ENCODE results near the gene KRTAP5-6.
A peak's percentile ranks its signal among the peaks of the same experiment; 100 is the strongest.

Gene KRTAP5-6

DNA sequence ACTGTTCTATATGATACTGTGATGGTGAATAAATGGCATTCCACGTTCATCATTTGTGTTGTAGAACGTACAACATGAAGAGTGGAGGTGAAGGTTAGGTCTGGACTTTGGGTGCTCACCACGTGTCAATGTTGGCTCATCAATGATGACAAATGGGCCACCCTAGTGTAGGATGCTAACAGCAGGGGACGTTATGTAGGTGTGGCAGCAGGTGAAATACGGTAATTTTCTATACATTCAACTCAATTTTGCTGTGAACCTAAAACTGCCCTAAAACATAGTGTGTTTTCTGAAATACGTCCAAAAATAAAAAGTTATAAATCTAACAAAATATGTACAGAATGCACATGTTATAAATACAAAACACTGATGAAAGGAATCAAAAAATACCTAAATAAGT is 6.2 kb downstream of the KRTAP5-6 start:
- no peak for DNase-seq

DNA sequence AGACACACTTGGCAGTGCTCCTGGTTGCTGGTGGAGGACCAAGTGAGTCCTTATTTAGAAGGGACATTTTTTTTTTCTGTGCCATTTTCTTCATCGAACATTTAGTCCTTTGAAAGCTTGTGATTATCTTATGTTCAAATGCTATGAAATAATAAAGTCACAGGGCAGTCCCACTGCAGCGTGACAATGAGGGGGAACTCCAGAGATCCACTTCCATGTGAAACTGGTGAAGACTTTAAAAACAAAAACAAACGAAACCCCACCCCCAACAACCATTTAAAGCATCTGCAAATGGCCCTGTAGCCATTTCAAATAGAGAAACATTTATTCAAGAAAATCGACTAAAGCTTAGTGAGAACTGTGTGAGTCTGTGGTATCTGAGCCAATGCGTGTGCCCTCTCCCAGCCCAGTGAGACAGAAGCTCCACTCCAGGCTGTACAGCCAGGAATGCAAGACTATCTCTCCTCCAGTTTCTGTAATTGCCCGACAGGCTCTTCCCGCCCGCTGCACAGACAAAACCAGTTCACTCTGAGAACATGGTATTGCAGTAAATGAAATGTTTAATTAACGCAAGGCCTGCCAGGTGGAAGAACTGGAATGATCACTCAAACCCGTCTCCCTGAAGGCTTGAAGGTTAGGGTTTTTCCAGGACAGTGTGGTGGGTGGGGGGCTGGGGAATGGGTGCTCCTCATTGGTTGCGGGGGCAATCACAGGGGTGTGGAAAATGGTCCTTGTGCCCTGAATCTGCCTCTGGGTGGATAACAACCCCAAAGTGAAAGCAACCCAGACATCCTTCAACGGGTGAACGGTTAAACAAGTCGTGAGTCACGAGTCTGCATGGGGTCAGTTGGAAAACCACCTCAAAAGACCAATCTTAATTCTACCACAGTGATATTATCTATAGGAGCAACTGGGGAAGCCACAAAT is 8.4 kb downstream of the KRTAP5-6 start:
- peak; percentile 43 for DNase-seq

GRCh38 chr11:1706634-1707400 is 9.8 kb downstream of the KRTAP5-6 start:
- no peak for DNase-seq

DNA sequence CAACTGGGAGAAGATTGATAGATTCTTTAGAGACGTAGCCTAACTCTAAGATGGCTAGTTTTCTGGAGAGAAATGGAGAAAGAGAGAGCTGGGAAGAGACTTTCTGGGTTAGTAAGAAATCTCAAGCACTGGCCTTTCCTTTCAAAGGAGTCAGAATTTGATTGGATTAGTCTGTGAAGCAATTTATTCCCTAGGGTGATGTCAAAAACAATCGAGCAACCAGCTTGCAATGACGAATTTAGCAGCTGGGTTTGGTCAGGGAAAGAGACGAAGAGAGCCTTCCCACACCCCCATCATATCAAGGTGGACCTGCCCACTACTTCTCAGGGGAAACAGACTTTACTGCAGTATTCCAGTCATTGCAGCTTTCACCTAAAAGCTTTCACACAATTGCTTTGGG is 10.8 kb downstream of the KRTAP5-6 start:
- no peak for DNase-seq

DNA sequence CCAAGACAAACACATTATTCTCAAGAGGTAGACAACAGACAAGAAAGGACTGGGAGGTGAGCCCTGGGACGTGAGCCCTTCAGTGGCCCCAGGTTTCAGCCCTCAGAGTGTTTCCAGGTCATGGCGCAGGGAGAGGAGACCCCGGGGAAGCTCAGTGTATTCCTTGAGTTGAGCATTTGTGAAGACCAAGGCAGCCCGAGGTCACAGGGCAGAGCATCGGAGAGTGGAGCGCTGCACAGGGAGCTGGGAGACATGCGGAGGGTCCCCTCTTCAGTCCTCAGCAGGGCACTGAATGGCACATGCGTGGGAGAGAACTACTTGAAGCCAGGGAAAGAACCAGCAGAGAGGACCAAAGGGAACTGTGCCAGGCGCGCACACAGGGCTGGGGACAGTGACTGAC is 11.7 kb downstream of the KRTAP5-6 start:
- DNase-seq: no peak

DNA sequence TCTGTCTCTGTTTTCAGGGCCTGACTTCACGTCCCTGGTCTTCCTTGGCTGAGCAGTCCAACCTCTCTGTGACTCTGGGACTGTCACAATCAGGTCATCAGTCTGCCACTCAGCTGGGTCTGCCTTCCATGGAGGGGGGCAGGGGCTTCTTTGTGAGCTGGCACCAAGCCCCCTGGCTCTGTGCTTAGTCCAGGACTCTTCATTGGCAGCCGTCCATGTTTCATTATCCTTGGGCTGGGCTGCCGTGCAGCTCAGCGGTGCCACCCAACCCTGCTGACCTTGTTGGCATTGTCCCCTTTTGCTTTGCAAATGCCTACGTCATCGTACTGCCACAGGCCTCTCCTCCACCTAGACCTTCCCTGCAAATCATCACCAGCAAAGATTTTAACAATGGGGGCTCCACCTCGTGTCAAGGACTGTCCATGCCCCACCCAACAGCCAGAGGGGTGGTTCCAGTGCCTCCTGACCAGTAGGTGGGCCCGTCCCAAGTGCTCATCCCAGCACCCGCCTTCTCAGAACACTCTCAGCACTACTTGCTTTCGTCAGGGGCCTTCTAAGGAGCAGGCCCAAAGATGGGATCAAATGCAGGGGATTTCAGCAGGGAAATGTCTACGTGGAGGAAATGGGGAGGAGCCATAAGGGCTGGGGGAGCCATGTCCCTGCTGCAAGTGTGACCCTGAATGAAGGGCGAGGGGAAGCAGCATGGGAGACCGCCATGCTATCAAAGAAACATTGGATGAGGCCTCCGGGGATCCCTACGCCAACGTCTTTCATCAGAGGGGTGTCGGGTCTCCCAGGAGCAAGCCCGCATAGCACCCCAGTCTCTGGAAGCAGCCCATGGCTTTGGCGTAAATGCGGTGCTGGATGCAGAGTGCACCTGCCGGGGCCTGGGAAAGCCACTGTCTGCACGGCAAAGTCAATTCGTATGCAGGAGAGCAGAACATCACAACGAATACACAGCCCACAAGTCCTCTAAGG is 18.2 kb downstream of the KRTAP5-6 start:
- no peak for DNase-seq

GRCh38 chr11:1717745-1718144 is 20.8 kb downstream of the KRTAP5-6 start:
- DNase-seq: no peak

DNA sequence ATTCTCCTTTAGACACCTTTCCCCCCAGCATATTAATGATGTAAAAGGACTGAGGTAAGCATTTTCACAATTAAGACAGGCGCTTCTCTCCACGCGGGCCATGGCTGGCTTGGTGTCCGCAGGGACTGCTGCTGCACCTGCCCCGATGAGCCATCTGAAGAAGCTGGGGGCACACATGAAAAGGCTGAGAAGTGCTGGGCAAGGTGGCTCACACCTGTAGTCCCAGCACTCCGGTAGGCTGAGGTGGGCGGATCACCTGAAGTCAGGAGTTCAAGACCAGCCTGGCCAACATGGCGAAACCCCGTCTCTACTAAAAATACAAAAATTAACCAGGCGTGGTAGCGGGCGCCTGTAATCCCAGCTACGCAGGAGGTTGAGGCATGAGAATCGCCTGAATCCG is 21.3 kb downstream of the KRTAP5-6 start:
- no peak for DNase-seq

DNA sequence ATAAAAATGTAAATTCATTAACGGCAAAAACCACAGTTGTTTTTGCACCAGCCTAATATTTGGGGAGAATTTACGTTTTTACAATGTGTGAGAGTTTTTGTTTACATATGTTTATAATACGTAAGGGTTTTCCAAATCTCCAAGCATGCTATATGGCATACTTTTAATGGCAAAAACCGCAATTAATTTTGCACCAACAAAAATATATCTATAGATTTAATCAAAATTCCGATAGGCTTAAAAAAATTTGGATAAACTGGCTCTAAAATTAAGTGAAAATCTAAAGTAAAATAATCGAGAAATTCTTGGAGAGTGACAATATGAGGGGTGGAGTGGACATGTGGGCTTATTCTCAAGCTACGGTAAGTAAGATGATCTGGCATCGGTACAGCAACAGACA is 22.8 kb downstream of the KRTAP5-6 start:
- no peak for DNase-seq

- DNase-seq: no peak
Observed at GRCh38 chr11:1727096-1727690, 30.2 kb downstream of the KRTAP5-6 start.

DNA sequence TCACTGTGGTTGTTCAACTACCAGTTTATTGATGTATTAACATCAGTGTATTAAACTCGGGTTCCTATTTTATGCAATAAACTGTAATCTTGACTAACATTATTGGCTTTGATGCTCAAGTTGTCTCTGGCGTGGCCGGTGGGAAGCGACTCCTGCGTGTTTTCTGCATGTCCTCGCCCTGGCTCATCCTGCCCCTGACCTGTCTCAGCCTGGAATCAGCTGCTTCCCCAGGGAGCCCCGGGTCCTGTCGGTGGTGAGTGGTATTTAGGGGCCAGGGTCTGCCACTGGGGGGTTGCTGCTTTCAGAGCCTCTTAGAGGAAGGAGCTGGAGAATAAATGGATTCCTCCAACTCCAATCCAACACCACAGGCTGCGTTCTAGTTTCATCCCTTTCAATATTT is 30.9 kb downstream of the KRTAP5-6 start:
- DNase-seq: no peak

DNA sequence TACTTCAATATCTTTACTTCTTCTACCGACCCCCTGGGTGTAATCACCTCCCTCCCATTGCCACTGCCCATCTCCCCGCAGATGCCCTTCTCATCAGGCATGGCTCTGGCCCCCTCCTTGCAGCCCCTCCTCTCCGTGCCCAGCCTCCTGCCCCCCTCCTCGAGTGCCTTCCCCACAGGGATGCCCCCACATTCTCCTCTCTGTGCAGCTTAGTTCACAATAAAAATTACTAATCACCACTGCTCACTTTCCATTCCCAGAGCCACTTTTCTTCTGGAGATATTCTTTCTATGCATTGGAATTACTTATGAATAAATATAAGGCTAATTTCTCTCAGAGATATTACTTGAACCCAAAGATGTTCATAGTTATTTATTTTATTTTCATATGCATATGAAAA is 31.3 kb downstream of the KRTAP5-6 start:
- no peak for DNase-seq

- DNase-seq: no peak
Observed at GRCh38 chr11:1728931-1729691, 32.1 kb downstream of the KRTAP5-6 start.

DNA sequence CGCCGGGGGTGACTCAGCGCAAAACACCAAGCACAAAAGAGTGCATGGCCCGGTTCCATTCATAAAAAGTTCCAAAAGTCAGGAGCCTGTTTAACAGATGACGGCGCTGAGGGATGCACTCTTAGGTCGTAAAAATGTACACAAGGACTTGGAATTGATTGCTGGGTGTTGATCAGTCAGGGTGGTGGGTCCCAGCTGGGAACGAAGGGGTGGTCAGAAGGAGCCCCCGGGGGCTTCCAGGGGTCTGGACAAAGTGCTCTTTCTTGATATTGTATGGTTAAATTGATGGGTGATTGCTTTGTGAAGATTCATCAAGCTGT is 32.7 kb downstream of the KRTAP5-6 start:
- no peak for DNase-seq

DNA sequence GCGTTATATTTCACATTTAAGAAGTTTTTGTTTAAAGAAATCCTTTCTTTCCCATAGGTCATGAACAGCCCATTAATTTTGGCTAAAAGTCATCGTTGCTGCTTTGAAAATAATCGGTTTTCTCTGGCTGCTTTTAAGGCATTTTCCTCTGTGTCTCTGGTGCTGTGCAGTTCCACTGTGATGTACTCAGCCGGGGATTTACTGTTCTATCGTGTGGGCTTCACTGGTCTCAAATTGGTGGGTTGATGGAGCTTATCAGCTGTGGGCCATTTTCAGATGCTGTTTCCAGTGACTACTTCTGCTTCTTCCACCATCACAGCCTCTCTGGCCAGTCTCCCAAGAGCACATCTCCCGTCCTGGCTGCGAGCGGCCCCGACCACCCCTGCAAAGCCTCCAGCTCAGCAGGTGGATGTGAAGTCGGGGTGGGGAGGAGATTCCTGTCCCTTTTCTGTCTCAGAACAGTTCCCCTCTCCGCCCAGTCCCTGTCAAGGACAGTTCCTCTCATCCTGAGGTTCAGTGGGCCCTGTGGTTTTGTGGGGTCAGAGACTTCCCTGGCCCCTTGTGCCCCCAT is 33.1 kb downstream of the KRTAP5-6 start:
- DNase-seq: no peak

DNA sequence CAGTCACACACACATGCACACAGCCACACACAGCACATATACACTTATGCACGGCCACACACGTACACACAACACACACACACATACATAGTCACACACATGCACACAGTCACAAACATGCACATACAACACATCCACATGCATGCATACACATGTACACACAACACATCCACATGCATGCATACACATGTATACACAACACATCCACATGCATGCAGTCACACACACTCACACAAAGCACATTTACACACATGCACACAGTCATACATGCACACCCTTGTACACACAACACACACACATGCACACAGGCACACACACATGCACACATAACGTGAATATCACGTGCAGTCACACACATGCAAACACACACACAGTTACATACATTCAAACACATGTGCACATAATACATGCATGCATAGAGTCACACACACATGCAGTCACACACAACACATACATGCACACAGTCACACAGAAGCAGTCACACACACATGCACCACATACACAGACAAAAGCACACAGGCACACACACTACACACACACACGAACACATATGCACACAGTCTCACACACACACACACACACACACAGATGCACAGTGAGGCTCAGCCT is 34.6 kb downstream of the KRTAP5-6 start:
- DNase-seq: no peak

GRCh38 chr11:1732418-1733008 is 35.5 kb downstream of the KRTAP5-6 start:
- no peak for DNase-seq

DNA sequence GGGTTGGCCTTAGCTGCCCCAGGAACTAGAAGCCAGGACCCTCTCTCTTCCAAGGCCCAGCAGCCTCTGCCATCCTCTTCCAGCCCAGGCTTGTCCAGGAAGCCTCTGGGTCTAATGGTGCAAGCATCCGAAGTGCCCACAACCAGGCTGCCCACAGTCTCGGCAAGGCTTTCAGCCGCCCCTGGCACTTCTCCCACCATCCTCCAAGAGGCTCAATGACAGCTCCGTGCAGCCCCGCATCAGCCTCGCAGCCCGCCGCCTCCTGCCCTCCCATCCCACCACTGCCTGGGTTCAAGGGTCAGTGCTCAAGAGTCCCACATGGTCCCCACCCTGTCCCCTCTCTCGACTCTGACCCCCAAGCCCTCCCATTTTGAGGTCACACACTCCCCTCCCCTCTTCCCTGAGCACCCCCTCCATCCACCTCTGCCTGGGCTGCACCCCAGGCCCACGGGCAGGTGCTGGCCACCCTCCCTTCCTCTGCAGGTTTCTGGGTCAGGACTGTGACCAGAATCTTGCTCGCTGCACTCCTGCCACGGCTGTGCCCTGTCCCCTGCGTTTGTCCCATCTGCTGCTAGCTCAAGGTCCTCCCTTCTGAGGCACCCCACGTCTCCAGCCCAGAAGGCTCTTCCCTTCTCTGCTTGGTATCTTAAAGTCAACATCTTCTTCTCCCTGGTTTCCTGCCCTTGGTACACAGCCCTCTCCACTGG is 36.2 kb downstream of the KRTAP5-6 start:
- no peak for DNase-seq

DNA sequence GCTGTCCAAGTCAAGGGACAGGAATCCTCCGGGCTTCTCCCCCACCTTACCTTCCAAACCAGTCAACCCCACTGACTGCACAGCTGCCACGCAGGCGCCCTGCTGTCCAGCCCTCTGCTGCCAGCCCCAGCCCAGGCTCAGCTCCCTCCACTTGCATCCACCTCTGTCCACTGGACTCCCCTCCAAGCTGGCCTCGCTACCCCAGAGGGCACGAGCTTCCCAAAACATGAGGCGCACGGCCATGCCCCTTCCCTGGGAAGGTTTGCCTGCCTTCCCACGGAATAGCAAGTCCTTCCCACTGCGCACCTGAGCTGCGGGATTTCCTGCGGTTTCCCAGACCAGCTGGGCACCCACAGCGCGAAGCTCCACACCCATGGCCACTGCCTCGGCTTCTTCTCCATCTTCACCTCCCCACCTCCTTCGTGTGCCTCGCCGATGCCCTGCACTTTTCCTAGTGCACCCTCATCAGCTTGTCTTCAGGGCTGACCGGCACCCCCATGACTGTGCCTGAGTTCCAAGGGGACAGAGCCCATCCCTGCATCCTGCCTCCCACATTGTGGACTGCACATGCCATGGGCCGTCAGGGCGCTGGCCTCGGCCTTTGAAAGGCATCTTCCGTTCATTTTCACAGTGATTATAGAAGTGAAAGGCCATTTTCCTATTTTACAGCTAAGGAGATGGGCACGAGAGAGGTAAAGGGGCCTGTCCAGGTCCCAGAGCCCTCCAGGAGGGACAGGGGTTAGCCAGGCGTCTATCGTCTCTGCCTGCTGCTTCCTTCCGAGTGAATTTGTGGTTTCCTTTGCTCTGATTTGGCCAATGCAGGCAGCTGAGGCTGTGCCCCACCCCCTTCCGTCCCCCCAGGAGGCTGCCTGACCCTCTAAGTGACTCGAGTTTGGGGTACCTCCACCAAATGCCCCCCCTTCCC is 37.0 kb downstream of the KRTAP5-6 start:
- DNase-seq: no peak
